Measurements from ENCODE around the gene KANK3.
"Not testable (repeated sequence)": the region's sequence is repeated elsewhere in the genome, so short reads cannot be mapped to it uniquely, and the experiment has no call there.

KANK3 gene

GRCh38 chr19:8377598-8377997 is 34.5 kb upstream of the KANK3 start:
- Mint-ChIP-seq H3K36me3 (ENCODE audit: low read depth) (peaks cover 13% of the 10 kb centered on the region), H3K4me3 (no peak overlapping the region), H3K4me1 (ENCODE audit: low read depth) (peaks cover 4% of the 10 kb centered on the region), H3K27me3 (no peaks in the 10 kb centered on the region), H3K27ac (no peak overlapping the region), H3K9me3 (no peaks in the 10 kb centered on the region)

GRCh38 chr19:8376373-8376974 is 33.4 kb upstream of the KANK3 start:
- H3K4me1 Mint-ChIP-seq (ENCODE audit: low read depth); H3K27ac Mint-ChIP-seq; H3K4me3 Mint-ChIP-seq; H3K9me3 Mint-ChIP-seq; H3K27me3 Mint-ChIP-seq: not testable (repeated sequence)
- peaks cover 13% of the 10 kb centered on the region for H3K36me3 Mint-ChIP-seq (ENCODE audit: low read depth)

GRCh38 chr19:8375766-8376165 is 32.7 kb upstream of the KANK3 start:
- H3K4me3 Mint-ChIP-seq; H3K27me3 Mint-ChIP-seq; H3K27ac Mint-ChIP-seq; H3K9me3 Mint-ChIP-seq; H3K4me1 Mint-ChIP-seq (ENCODE audit: low read depth): not testable (repeated sequence)
- H3K36me3 Mint-ChIP-seq (ENCODE audit: low read depth) = peaks cover 13% of the 10 kb centered on the region

DNA sequence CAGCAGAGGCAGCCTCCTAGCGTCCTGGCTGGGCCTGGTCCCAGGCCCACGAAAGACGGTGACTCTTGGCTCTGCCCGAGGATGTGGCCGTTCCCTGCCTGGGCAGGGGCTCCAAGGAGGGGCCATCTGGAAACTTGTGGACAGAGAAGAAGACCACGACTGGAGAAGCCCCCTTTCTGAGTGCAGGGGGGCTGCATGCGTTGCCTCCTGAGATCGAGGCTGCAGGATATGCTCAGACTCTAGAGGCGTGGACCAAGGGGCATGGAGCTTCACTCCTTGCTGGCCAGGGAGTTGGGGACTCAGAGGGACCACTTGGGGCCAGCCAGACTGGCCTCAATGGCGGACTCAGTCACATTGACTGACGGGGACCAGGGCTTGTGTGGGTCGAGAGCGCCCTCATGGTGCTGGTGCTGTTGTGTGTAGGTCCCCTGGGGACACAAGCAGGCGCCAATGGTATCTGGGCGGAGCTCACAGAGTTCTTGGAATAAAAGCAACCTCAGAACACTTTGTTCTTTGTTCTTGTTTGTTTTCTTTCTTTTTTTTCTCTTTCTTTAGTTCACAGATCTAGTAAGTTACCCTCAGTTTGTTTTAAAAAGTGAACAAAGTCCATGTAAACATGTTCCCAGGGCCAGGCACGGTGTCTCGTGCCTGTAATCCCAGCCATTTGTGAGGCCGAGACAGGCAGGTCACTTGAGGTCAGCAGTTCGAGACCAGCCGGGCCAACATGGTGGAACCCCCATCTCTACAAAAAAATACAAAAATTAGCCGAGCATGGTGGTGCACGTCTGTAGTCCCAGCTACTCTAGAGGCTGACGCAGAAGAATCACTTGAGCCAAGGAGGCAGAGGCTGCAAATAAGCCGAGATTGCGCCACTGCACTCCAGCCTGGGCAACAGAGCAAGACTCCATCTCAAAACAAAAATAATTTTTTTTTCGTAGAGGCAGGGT is 31.1 kb upstream of the KANK3 start:
- peaks cover 7% of the 10 kb centered on the region for H3K4me1 Mint-ChIP-seq (ENCODE audit: low read depth)
- H3K36me3 Mint-ChIP-seq (ENCODE audit: low read depth) = peaks cover 7% of the 10 kb centered on the region
- H3K27ac Mint-ChIP-seq = no peak overlapping the region
- H3K27me3 Mint-ChIP-seq = no peaks in the 10 kb centered on the region
- no peaks in the 10 kb centered on the region for H3K9me3 Mint-ChIP-seq
- H3K4me3 Mint-ChIP-seq = no peak overlapping the region

GRCh38 chr19:8371011-8371804 is 28.1 kb upstream of the KANK3 start:
- no peak overlapping the region for H3K4me3 Mint-ChIP-seq
- peaks cover 7% of the 10 kb centered on the region for H3K4me1 Mint-ChIP-seq (ENCODE audit: low read depth)
- H3K9me3 Mint-ChIP-seq = no peaks in the 10 kb centered on the region
- H3K27ac Mint-ChIP-seq = no peak overlapping the region
- H3K36me3 Mint-ChIP-seq (ENCODE audit: low read depth) = peaks cover under 1% of the 10 kb centered on the region
- H3K27me3 Mint-ChIP-seq = peaks cover 24% of the 10 kb centered on the region

DNA sequence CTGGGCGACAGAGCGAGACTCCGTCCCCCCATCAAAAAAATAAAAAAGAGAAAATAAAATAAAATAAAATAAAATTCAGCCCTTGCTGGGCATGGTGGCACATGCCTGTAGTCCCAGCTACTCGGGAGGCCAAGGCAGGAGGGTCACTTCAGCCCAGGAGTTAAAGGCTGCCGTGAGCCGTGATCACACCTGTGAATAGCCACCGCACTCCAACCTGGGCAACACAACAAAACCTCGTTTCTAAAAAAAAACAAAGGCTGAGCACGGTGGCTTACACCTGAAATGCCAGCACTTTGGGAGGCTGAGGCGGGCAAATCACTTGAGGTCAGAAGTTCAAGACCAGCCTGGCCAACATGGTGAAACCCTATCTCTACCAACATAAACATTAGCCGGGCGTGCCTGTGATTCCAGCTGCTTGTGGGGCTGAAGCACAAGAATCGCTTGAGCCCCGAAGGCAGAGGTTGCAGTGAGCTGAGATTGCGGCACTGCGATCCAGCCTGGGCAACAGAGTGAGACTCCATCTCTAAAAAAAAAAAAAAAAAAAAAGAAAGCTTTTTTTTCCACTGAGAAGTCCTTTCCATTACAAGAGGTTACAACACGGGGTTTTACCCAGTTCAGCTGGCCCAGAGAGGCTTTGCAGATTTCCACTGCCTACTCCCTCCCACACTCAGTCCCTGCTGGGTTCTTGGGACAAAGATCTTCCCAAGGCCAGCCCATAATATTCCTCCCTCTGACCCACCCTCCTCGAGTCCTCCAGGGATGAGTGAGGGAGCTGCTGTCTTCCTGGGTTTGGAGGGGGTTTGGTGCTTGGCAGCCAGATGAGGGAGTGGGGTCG is 27.3 kb upstream of the KANK3 start:
- Mint-ChIP-seq H3K27me3 (peaks cover 30% of the 10 kb centered on the region), H3K4me3 (no peak overlapping the region), H3K4me1 (ENCODE audit: low read depth) (peaks cover 7% of the 10 kb centered on the region), H3K9me3 (no peaks in the 10 kb centered on the region), H3K27ac (no peak overlapping the region), H3K36me3 (ENCODE audit: low read depth) (no peaks in the 10 kb centered on the region)

DNA sequence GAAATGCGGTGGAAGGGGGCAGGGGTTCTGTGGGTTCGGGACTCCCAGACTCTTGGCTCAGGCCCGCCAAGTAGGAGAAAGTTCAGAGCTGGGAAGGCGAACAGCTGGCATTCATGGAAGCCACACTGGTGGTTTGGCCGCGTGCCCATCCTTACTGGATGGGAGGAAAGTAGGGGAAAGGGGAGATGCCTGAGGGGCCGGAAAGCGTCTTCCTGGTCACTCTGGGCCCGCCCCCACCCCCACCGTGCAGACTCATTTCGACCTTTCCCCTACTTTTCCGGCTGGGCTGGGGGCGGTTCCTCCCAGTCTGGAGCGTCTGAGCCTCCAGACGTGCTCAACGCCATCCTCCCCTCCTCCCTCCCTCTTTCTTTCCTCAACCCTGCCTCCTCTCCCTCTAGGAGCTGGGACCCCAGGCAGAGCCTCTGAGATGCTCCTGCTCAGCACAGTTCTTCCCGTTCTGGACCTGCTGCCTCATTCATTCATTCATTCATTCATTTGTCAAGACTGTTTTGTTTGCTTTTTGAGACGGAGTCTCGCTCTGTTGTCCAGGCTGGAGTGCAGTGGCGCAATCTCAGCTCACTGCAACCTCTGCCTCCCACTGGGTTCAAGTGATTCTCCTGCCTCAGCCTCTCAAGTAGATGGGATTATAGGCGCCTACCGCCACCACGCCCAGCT is 24.4 kb upstream of the KANK3 start:
- Mint-ChIP-seq H3K27me3 (peaks cover 48% of the 10 kb centered on the region), H3K4me3 (no peak overlapping the region), H3K27ac (no peak overlapping the region), H3K36me3 (ENCODE audit: low read depth) (no peaks in the 10 kb centered on the region), H3K4me1 (ENCODE audit: low read depth) (peaks cover 22% of the 10 kb centered on the region), H3K9me3 (no peaks in the 10 kb centered on the region)

GRCh38 chr19:8366961-8367326 is 23.9 kb upstream of the KANK3 start:
- Mint-ChIP-seq H3K4me1 (ENCODE audit: low read depth) (peaks cover 27% of the 10 kb centered on the region), H3K36me3 (ENCODE audit: low read depth) (no peaks in the 10 kb centered on the region), H3K9me3 (no peaks in the 10 kb centered on the region), H3K27ac (no peak overlapping the region), H3K4me3 (no peak overlapping the region), H3K27me3 (peaks cover 53% of the 10 kb centered on the region)

GRCh38 chr19:8366121-8366581 is 23.1 kb upstream of the KANK3 start:
- Mint-ChIP-seq H3K4me3 (no peak overlapping the region), H3K27ac (no peak overlapping the region), H3K9me3 (no peaks in the 10 kb centered on the region), H3K27me3 (peaks cover 57% of the 10 kb centered on the region), H3K4me1 (ENCODE audit: low read depth) (peaks cover 32% of the 10 kb centered on the region), H3K36me3 (ENCODE audit: low read depth) (no peaks in the 10 kb centered on the region)

DNA sequence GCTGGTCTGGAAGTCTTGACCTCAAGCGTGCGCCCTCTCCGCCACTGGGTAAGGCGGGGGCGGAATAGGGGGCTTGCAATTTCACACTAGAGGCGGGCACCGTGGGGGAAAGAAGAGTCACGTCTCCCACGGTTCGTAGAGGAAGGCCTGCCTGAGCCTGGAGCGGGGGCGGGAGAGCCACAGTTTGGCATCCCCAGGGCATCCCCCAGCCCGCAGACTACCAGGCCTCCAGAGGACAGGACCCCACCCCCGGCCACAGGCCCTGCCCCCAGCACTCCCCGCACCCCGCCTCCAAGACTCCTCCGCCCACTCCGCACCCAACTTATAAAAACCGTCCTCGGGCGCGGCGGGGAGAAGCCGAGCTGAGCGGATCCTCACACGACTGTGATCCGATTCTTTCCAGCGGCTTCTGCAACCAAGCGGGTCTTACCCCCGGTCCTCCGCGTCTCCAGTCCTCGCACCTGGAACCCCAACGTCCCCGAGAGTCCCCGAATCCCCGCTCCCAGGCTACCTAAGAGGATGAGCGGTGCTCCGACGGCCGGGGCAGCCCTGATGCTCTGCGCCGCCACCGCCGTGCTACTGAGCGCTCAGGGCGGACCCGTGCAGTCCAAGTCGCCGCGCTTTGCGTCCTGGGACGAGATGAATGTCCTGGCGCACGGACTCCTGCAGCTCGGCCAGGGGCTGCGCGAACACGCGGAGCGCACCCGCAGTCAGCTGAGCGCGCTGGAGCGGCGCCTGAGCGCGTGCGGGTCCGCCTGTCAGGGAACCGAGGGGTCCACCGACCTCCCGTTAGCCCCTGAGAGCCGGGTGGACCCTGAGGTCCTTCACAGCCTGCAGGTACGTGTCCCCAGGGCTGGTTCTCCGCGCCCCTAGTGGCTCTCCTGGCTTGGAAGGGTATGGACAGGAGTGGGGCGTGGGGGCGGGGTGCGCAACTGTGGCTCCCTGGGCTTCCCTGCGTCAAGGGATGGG is 21.0 kb upstream of the KANK3 start, which contains the start of gene ANGPTL4:
Gene ANGPTL4, plus strand, starts transcription at position 353 of the 969 bp plus-strand sequence. Its CDS starts 167 bp downstream, at position 520.
- Mint-ChIP-seq H3K27me3 (peaks cover 57% of the 10 kb centered on the region), H3K4me3 (peak within 1 kb of the TSS; percentile 75), H3K27ac (peak within 1 kb of the TSS; percentile 82), H3K9me3 (no peaks in the 10 kb centered on the region), H3K36me3 (ENCODE audit: low read depth) (no peaks in the 10 kb centered on the region), H3K4me1 (ENCODE audit: low read depth) (peaks cover 29% of the 10 kb centered on the region)

DNA sequence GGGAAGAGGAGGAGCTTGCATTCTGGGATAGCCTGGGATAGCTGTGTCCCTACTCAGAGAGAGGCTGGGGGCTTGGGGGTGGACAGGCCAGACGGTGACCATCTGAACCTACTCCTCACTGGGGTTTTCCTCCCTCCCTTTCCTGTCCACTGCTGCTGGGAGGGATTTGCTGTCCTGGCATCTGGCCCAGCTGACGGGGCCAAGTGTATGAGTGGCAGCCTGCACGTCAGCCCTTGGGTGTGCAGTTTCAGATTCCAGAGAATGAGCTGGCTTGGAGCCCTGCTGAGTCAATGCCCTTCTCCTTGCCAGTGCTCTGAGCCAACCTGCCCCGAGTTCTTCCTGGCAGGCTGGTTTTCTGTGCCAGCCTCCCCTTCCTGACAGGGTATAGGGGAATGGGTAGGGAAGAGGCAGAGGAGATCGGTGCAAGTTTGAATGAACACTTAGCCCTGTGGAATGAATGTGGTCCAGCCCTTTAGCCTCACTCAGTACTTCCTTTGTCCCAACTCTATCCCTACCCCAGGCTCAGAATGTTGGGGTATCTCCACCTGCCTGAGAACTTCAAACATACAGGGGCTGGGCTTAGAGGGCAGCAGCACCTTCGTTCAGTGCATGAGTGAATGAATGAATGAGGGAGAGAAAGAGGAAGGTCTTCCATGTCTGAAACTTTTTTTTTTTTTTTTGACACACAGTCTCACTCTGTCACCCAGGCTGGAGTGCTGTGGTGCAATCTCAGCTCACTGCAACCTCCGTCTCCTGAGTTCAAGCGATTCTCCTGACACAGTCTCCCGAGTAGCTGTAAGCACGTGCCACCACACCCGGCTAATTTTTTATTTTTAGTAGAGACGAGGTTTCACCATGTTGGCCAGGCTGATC is 19.1 kb upstream of the KANK3 start:
- Mint-ChIP-seq H3K4me3 (no peak overlapping the region), H3K36me3 (ENCODE audit: low read depth) (no peaks in the 10 kb centered on the region), H3K9me3 (no peaks in the 10 kb centered on the region), H3K4me1 (ENCODE audit: low read depth) (peaks cover 25% of the 10 kb centered on the region), H3K27me3 (peaks cover 43% of the 10 kb centered on the region), H3K27ac (no peak overlapping the region)

GRCh38 chr19:8360196-8360595 is 17.1 kb upstream of the KANK3 start:
- H3K36me3 Mint-ChIP-seq (ENCODE audit: low read depth) = no peaks in the 10 kb centered on the region
- H3K4me1 Mint-ChIP-seq (ENCODE audit: low read depth) = peaks cover 34% of the 10 kb centered on the region
- no peak overlapping the region for H3K27ac Mint-ChIP-seq
- H3K4me3 Mint-ChIP-seq = no peak overlapping the region
- no peaks in the 10 kb centered on the region for H3K9me3 Mint-ChIP-seq
- peaks cover 26% of the 10 kb centered on the region for H3K27me3 Mint-ChIP-seq

All from stimulated activated naive CD8-positive, alpha-beta T cell treated with anti-CD3 and anti-CD28 coated beads, Interleukin-15, Interleukin-2, amounts not matched to agents 100 ng/mL and 50 ng/mL, for 24 hours (primary cell).